Measurements from ENCODE around the gene CALD1. TPM values are rescaled to one million over a fixed set of nuclear protein-coding genes. Genes with fewer than 3 reads are reported as not detected.

Gene CALD1
- total RNA-seq, 1 donor from 2014 or later, result 86.1 TPM

GRCh38 chr7:134927723-134928122, 148.3 kb downstream of the CALD1 start:
- DNase-seq, result no peak
- no peak for ATAC-seq (ENCODE audit: poor library complexity)
- intact Hi-C loops (cut with DNase I), result no loop called here

- DNase-seq (no peak), ATAC-seq (ENCODE audit: poor library complexity) (no peak)
- intact Hi-C loops (cut with DNase I), result no loop called here
Observed at GRCh38 chr7:134928554-134928953, 149.1 kb downstream of the CALD1 start.

- ATAC-seq (ENCODE audit: poor library complexity) (no peak), DNase-seq (no peak)
- intact Hi-C loops (cut with DNase I), result no loop called here
Observed at GRCh38 chr7:134931487-134931886, 152.1 kb downstream of the CALD1 start.

- peak; percentile 73 for ATAC-seq (ENCODE audit: poor library complexity)
- intact Hi-C loops (cut with DNase I), result no loop called here
- DNase-seq, result peak; percentile 66
Observed at GRCh38 chr7:134932707-134933370, 153.4 kb downstream of the CALD1 start.

- no peak for ATAC-seq (ENCODE audit: poor library complexity)
- intact Hi-C loops (cut with DNase I), result no loop called here
- no peak for DNase-seq
Observed at GRCh38 chr7:134933460-134934068, 154.1 kb downstream of the CALD1 start.

- no peak for ATAC-seq (ENCODE audit: poor library complexity)
- intact Hi-C loops (cut with DNase I), result no loop called here
Observed at GRCh38 chr7:134935701-134936100, 156.3 kb downstream of the CALD1 start.

GRCh38 chr7:134936893-134937510, 157.6 kb downstream of the CALD1 start:
- DNase-seq (no peak), ATAC-seq (ENCODE audit: poor library complexity) (no peak)
- intact Hi-C loops (cut with DNase I), result no loop called here

More at GRCh38 chr7:134935701-134936100, 156.3 kb downstream of the CALD1 start:
- DNase-seq, result no peak

GRCh38 chr7:134938141-134938540, 158.7 kb downstream of the CALD1 start:
- no peak for DNase-seq
- intact Hi-C loops (cut with DNase I), result no loop called here
- ATAC-seq (ENCODE audit: poor library complexity), result no peak

GRCh38 chr7:134939136-134939535, 159.7 kb downstream of the CALD1 start:
- ATAC-seq (ENCODE audit: poor library complexity) (no peak), DNase-seq (no peak)
- intact Hi-C loops (cut with DNase I), result no loop called here

- no peak for DNase-seq
- intact Hi-C loops (cut with DNase I), result no loop called here
- no peak for ATAC-seq (ENCODE audit: poor library complexity)
Observed at GRCh38 chr7:134940729-134941128, 161.3 kb downstream of the CALD1 start.

- DNase-seq, result no peak
- ATAC-seq (ENCODE audit: poor library complexity), result no peak
- intact Hi-C loops (cut with DNase I), result no loop called here
Observed at GRCh38 chr7:134941185-134941900, 161.9 kb downstream of the CALD1 start.

GRCh38 chr7:134941952-134942351, 162.5 kb downstream of the CALD1 start:
- no peak for DNase-seq
- intact Hi-C loops (cut with DNase I), result no loop called here
- no peak for ATAC-seq (ENCODE audit: poor library complexity)

- ATAC-seq (ENCODE audit: poor library complexity), result no peak
- intact Hi-C loops (cut with DNase I), result no loop called here
Observed at GRCh38 chr7:134942690-134943466, 163.4 kb downstream of the CALD1 start.

GRCh38 chr7:134943785-134944400, 164.5 kb downstream of the CALD1 start:
- intact Hi-C loops (cut with DNase I), result no loop called here
- ATAC-seq (ENCODE audit: poor library complexity) (peak; percentile 60), DNase-seq (no peak)

More at GRCh38 chr7:134942690-134943466, 163.4 kb downstream of the CALD1 start:
- DNase-seq, result no peak

GRCh38 chr7:134945691-134946090, 166.3 kb downstream of the CALD1 start:
- no peak for ATAC-seq (ENCODE audit: poor library complexity)
- intact Hi-C loops (cut with DNase I), result no loop called here
- DNase-seq, result no peak

GRCh38 chr7:134946260-134946659, 166.8 kb downstream of the CALD1 start:
- DNase-seq (no peak), ATAC-seq (ENCODE audit: poor library complexity) (no peak)
- intact Hi-C loops (cut with DNase I), result no loop called here

GRCh38 chr7:134947329-134947728, 167.9 kb downstream of the CALD1 start:
- intact Hi-C loops (cut with DNase I), result no loop called here
- no peak for DNase-seq
- no peak for ATAC-seq (ENCODE audit: poor library complexity)

GRCh38 chr7:134947831-134948230, 168.4 kb downstream of the CALD1 start:
- no peak for DNase-seq
- no peak for ATAC-seq (ENCODE audit: poor library complexity)
- intact Hi-C loops (cut with DNase I), result no loop called here
